ENCODE data around the gene KCTD5. TPM values are rescaled to one million over a fixed set of nuclear protein-coding genes. Genes with fewer than 3 reads are reported as not detected.

The KCTD5 gene
- total and polyA plus RNA-seq, 2 of the 8 experiments (the other 6 are each of a cell fraction or from before 2014, with no cell fraction given): 26.6 to 31.8 TPM

DNA sequence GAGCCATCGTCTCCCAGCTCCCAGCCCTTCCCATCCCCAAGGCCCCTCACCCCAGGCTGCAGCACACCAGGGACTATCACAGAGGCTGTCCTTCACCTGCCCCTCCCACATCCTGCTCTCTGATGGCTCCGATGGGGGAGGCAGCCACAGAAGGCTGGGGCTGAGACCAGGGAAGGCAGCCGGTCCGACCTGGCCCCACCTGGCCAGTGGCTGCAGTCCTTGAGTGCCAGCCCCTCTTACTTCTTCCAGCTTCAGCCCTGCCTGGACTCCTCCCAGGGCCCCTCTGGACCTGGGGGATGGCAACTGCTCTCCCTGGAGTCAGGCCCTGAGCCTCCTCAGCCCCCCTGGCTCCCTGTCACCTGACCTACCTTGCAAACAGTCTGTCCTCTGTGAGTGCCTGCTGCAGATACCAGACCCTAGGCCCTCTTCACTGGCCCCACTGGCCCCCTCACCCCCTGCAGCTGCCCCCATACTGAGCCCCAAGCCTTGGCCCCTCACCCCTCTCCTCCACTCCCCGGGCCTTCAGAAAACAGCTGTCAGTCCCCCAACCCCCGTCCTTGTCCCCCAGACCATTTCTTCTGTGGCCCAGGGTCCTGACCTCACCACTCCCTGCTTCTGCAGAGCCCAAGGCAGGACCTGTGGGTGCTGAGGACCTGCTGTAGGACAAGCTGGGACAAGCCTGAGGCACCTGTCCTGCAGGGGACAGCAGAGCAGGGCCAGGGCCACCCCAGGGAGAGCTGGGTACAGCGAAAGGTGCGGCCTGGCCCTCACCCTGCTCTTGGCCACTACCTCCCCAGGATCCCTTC lies 57.5 kb downstream of the KCTD5 start:
- 85% methylated on average over 7 of the region's 8 CpGs; no CpG with 5 or more reads in 1 of the 2 experiments for WGBS, 2 experiments (ENCODE audit: extremely low coverage in 1 of 2, insufficient coverage in 1 of 2, insufficient read length in 1 of 2, insufficient replicate concordance in 2 of 2, low coverage in 1 of 2, low lambda C conversion rate in 2 of 2, missing lambda C conversion rate in 1 of 2)
- TF ChIP-seq, protein P1, sequence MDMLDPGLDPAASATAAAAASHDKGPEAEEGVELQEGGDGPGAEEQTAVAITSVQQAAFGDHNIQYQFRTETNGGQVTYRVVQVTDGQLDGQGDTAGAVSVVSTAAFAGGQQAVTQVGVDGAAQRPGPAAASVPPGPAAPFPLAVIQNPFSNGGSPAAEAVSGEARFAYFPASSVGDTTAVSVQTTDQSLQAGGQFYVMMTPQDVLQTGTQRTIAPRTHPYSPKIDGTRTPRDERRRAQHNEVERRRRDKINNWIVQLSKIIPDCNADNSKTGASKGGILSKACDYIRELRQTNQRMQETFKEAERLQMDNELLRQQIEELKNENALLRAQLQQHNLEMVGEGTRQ (IDR thresholded peaks at IDR 0.05; ENCODE audit: low read length): no peak
- no peak for TF ChIP-seq CTBP2 (IDR thresholded peaks at IDR 0.05; ENCODE audit: borderline replicate concordance, insufficient read depth, insufficient read length, low read length)
- TF ChIP-seq POLR2A (IDR thresholded peaks at IDR 0.05; ENCODE audit: control extremely low read depth in 1 of 2, low read depth in 2 of 2, low read length in 2 of 2): no peak
- no peak for TF ChIP-seq BRCA1 (IDR thresholded peaks at IDR 0.05; ENCODE audit: low read depth, low read length)
- TF ChIP-seq, protein P2, sequence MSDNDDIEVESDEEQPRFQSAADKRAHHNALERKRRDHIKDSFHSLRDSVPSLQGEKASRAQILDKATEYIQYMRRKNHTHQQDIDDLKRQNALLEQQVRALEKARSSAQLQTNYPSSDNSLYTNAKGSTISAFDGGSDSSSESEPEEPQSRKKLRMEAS (IDR thresholded peaks at IDR 0.05): no peak
- TF ChIP-seq TAF1 (IDR thresholded peaks at IDR 0.05; ENCODE audit: low read depth, low read length): no peak
- no peak for TF ChIP-seq RAD21 (IDR thresholded peaks at IDR 0.05 in 1 of 2, conservative IDR thresholded peaks at IDR 0.05 in 1 of 2; ENCODE audit: low read depth in 2 of 2, low read length in 2 of 2)
- no peak for TF ChIP-seq CHD1 (IDR thresholded peaks at IDR 0.05; ENCODE audit: low read depth, low read length)
- no peak for TF ChIP-seq ASH2L (IDR thresholded peaks at IDR 0.05; ENCODE audit: low read length)
- TF ChIP-seq RXRA (IDR thresholded peaks at IDR 0.05; ENCODE audit: insufficient read depth, low read depth, low read length): no peak
- no peak for TF ChIP-seq TCF12 (IDR thresholded peaks at IDR 0.05; ENCODE audit: low read depth, low read length)

More for the DNA sequence above, 57.5 kb downstream of the KCTD5 start:
- H3K23me2 ChIP-seq (ENCODE audit: low read depth, low read length): no peaks in the 10 kb centered on the region
- H3K36me3 ChIP-seq (ENCODE audit: control insufficient read depth in 2 of 4, insufficient read depth in 4 of 4, low read length in 3 of 4): no peaks in the 10 kb centered on the region
- no peak overlapping the region for H3K23ac ChIP-seq (ENCODE audit: insufficient read length)
- H2BK20ac ChIP-seq (ENCODE audit: low read length): no peak overlapping the region
- peak overlapping the region; percentile 45; the same call in 1 of the 2 replicates for H4K8ac ChIP-seq (ENCODE audit: extremely low read depth, insufficient read depth, low read length)
- H3K14ac ChIP-seq (ENCODE audit: insufficient read length): no peak overlapping the region
- no peak overlapping the region for H3K4ac ChIP-seq (replicated peaks; ENCODE audit: insufficient read length, low read depth, low read length)
- H2AFZ ChIP-seq (ENCODE audit: low read length): no peak overlapping the region
- FAIRE-seq (no peak), DNase-seq (ENCODE audit: low read depth in 1 of 2, low spot score in 2 of 2) (no peak)
- no peak overlapping the region for H3K27ac ChIP-seq (ENCODE audit: low read depth, low read length)
- peaks cover 0 to 1% of the 10 kb centered on the region in 2 experiments for H4K20me1 ChIP-seq (replicated peaks in 1 of 2; ENCODE audit: control insufficient read depth in 1 of 2, insufficient read depth in 2 of 2, low read length in 2 of 2)
- H4K5ac ChIP-seq (ENCODE audit: insufficient read length, low read depth, low read length): no peak overlapping the region
- no peak overlapping the region for H2AK5ac ChIP-seq (ENCODE audit: low read depth, low read length)
- ChIA-PET POLR2A (ENCODE audit: partially characterized antibody) (interaction anchor here (1.0 to 8.0 kb wide), 7 partner anchors 9 to 33 kb away, joined by 3 to 96 read pairs (median 5); partner anchors contain the start of genes PRSS27 and SRRM2), CTCF (ENCODE audit: partially characterized antibody) (interaction anchor here (0.6 kb wide), 1 partner anchor 10 kb away, joined by 3 read pairs; no protein-coding TSS in a partner anchor)
- H3K9ac ChIP-seq (replicated peaks in 1 of 4; ENCODE audit: extremely low read depth in 1 of 4, low read depth in 3 of 4, low read length in 3 of 4): no peak overlapping the region
- no peak overlapping the region for H3K56ac ChIP-seq (replicated peaks; ENCODE audit: insufficient read length, low read depth, low read length)
- H2BK15ac ChIP-seq (ENCODE audit: low read length): no peak overlapping the region
- no peaks in the 10 kb centered on the region for H3K79me1 ChIP-seq (ENCODE audit: low read depth, low read length)
- no peak overlapping the region; the same call in 1 of the 2 replicates for H2BK5ac ChIP-seq (ENCODE audit: low read depth, low read length)
- H3K4me3 ChIP-seq (ENCODE audit: extremely low read depth in 1 of 4, insufficient read depth in 2 of 4, low read depth in 3 of 4, low read length in 4 of 4): no peak overlapping the region
- no peak overlapping the region for H3K4me2 ChIP-seq (ENCODE audit: insufficient read depth in 1 of 2, low read depth in 2 of 2, low read length in 2 of 2)
- H3K27me3 ChIP-seq (replicated peaks in 1 of 4; ENCODE audit: control insufficient read depth in 3 of 4, extremely low read depth in 1 of 4, insufficient read depth in 3 of 4, low read length in 3 of 4): no peaks in the 10 kb centered on the region
- H3K4me1 ChIP-seq (replicated peaks in 1 of 4; ENCODE audit: control insufficient read depth in 3 of 4, insufficient read depth in 4 of 4, low read length in 3 of 4): peaks cover 0 to 3% (median 0%) of the 10 kb centered on the region in 4 experiments; a peak in 4 of 7 replicates
- no peaks in the 10 kb centered on the region for H3K9me3 ChIP-seq (ENCODE audit: insufficient read depth in 2 of 2, low read depth in 1 of 2, low read length in 1 of 2)
- H3K79me2 ChIP-seq (ENCODE audit: control insufficient read depth in 1 of 2, insufficient read depth in 2 of 2, low read length in 2 of 2): no peaks in the 10 kb centered on the region
- H4K91ac ChIP-seq (replicated peaks; ENCODE audit: insufficient read length, low read length): no peak overlapping the region
- no peak overlapping the region; the same call in 1 of the 2 replicates for H2BK12ac ChIP-seq (ENCODE audit: low read depth, low read length)
- no peak overlapping the region for H2BK120ac ChIP-seq (replicated peaks; ENCODE audit: low read depth, low read length)
- no peak overlapping the region for H3K18ac ChIP-seq (ENCODE audit: extremely low read depth, low read length)
